Keratinocyte (primary cell): ENCODE results near the gene IFNG-AS1. TPM values are rescaled to one million over a fixed set of nuclear protein-coding genes. Genes with fewer than 3 reads are reported as not detected.

ENCODE experiments used
- DNase-seq: peaks from one replicate; pipeline ENCODE4 v3.0.0-alpha.2; 2011; ENCODE audit warnings: low read depth, missing footprints, low spot score
- FAIRE-seq: peaks from 2 replicates; lab custom pipeline; 2011; peaks lifted over from hg19 to GRCh38; lab: Jason Lieb, UNC
- H2AFZ ChIP-seq: 2 replicates; pipeline ENCODE4 v1.6.0; 2012; ENCODE audit warnings: low read length, control low read depth, inconsistent platforms; ENCODE audit not compliant: control insufficient read depth
- H3K27ac ChIP-seq: 2 replicates; pipeline ENCODE4 v1.5.1; 2011; ENCODE audit warnings: low read length; ENCODE audit not compliant: control insufficient read depth, insufficient read depth
- H3K27me3 ChIP-seq: 3 replicates; pipeline ENCODE4 v1.6.0; 2011; ENCODE audit warnings: low read length; ENCODE audit not compliant: control insufficient read depth, insufficient read depth; ENCODE audit errors: extremely low read depth
- H3K36me3 ChIP-seq, 2 experiments: 2 replicates in 1 of 2; 3 replicates in 1 of 2; pipeline ENCODE4 v1.5.1; 2011; ENCODE audit warnings: low read length in 2 of 2, mild to moderate bottlenecking in 1 of 2; ENCODE audit not compliant: control insufficient read depth in 2 of 2, insufficient read depth in 2 of 2; ENCODE audit errors: extremely low read depth in 1 of 2
- H3K4me1 ChIP-seq: 3 replicates; pipeline ENCODE4 v1.5.1; 2011; ENCODE audit warnings: low read length; ENCODE audit not compliant: control insufficient read depth, insufficient read depth; ENCODE audit errors: extremely low read depth
- H3K4me2 ChIP-seq: 3 replicates; pipeline ENCODE4 v1.6.0; 2011; ENCODE audit warnings: low read depth, low read length; ENCODE audit not compliant: control insufficient read depth, insufficient read depth; ENCODE audit errors: extremely low read depth
- H3K4me3 ChIP-seq, 3 experiments: fragments of 200-600 bp in 1 of 3; sonication (generic) in 1 of 3; 2 replicates in 2 of 3; 3 replicates in 1 of 3; pipeline ENCODE4 v1.5.1; 2011 to 2016; ENCODE audit warnings: low read length in 3 of 3, mild to moderate bottlenecking in 3 of 3, control low read depth in 2 of 3, inconsistent platforms in 1 of 3, low read depth in 1 of 3, mixed read lengths in 1 of 3, mixed run types in 1 of 3, moderate library complexity in 1 of 3; ENCODE audit not compliant: control insufficient read depth in 2 of 3, insufficient read depth in 2 of 3; ENCODE audit errors: extremely low read depth in 1 of 3
- H3K79me2 ChIP-seq: 2 replicates; pipeline ENCODE4 v1.6.0; 2012; ENCODE audit warnings: low read length; ENCODE audit not compliant: control insufficient read depth, insufficient read depth
- H3K9ac ChIP-seq: 3 replicates; pipeline ENCODE4 v1.6.0; 2011; ENCODE audit warnings: low read length; ENCODE audit not compliant: control insufficient read depth, insufficient read depth; ENCODE audit errors: extremely low read depth
- H3K9me1 ChIP-seq: 3 replicates; pipeline ENCODE4 v1.6.0; 2011; ENCODE audit warnings: low read length; ENCODE audit not compliant: control insufficient read depth, insufficient read depth; ENCODE audit errors: extremely low read depth
- H3K9me3 ChIP-seq: 2 replicates; pipeline ENCODE4 v1.5.1; 2012; ENCODE audit warnings: low read depth, low read length; ENCODE audit not compliant: control insufficient read depth
- H4K20me1 ChIP-seq: 3 replicates; pipeline ENCODE4 v1.6.0; 2011; ENCODE audit warnings: low read length; ENCODE audit not compliant: control insufficient read depth, insufficient read depth; ENCODE audit errors: extremely low read depth
- CTCF ChIP-seq, 3 experiments: IDR thresholded peaks in 1 of 3; conservative IDR thresholded peaks in 1 of 3; optimal IDR thresholded peaks in 1 of 3; 2 replicates in 2 of 3; 3 replicates in 1 of 3; pipeline versions ENCODE3 to v1.5.1; 2011; ENCODE audit warnings: low read length in 3 of 3, mild to moderate bottlenecking in 3 of 3, moderate library complexity in 2 of 3, control low read depth in 1 of 3, inconsistent platforms in 1 of 3; ENCODE audit not compliant: insufficient read depth in 2 of 3; ENCODE audit errors: extremely low read depth in 1 of 3
- EZH2 ChIP-seq: IDR thresholded peaks from one replicate; pipeline ENCODE4 v1.6.1; 2012; ENCODE audit warnings: inconsistent platforms, mild to moderate bottlenecking, low read length, moderate library complexity
- dilution Hi-C: fragments of 300-500 bp; cut with MboI; formaldehyde crosslinking; loops from one replicate; pipeline ENCODE4 v1.7.0; 2020; ENCODE audit warnings: low sequenced_read_pairs; ENCODE audit not compliant: extremely low pct_ligation_motif_present
- polyA plus RNA-seq, 5 experiments: library from polyadenylated mRNA; depleted of rRNA in 3 of 5; stranded (reverse) in 3 of 5; stranded (forward) in 1 of 5; unstranded in 1 of 5; fragments of >200 nt; gene quantifications; 1 replicate in 1 of 5; 2 replicates in 3 of 5; 3 replicates in 1 of 5; pipeline versions ENCODE4 v1.2.1 to v1.2.3, GENCODE V29; 2011 to 2012; ENCODE audit warnings: missing spikeins in 2 of 5, low read depth in 1 of 5, low replicate concordance in 1 of 5

IFNG-AS1 gene
- polyA plus RNA-seq, 1 donor (not counting 4 experiments of a cell fraction or from before 2014, with no cell fraction given): not detected

DNA sequence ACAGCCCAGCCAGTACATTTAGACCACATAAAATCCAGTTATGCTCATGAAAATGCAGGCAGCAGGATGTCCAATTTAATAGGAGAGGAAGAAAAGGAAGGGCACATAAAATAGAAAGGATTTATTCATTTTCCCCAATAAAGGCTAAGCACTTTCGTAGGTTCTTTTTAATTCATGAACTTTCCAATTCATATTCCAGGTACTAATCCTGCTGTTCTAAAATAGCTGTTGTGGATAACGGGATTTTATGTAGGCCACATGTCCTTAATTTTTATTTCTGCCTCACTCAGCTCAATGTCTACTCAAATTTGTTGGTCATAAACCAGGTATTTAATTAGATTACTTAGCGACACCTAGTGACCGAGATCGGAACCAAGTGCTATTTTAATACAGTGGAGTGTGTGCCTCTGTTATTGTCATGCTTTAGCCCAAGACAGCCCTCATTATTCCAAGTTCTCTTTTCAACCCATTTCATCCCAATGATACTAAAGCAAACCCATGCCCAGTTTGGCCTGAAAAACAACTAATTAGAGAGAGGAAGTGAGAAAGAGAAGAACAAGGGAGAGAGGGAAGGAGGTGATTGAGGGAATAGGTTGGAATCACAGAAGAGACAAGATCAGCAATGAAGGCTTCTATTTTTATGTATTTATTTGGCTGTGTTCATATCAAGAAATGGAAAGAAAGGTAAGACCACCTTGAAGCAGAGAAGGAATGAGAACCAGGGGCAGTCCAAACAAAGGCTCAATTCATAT is 45.9 kb upstream of the IFNG-AS1 start:
- DNase-seq (no peak), FAIRE-seq (peak; percentile 91)
- no peak overlapping the region for H3K4me2 ChIP-seq
- TF ChIP-seq EZH2 (no peak), CTCF (optimal IDR thresholded peaks at IDR 0.05 in 1 of 3, IDR thresholded peaks at IDR 0.05 in 1 of 3, conservative IDR thresholded peaks at IDR 0.05 in 1 of 3; ENCODE audit: extremely low read depth in 1 of 3, insufficient read depth in 2 of 3, low read length in 3 of 3) (peak; percentile 55 to 66 (median 56))
- no peak overlapping the region for H3K27ac ChIP-seq
- no peaks in the 10 kb centered on the region for H3K36me3 ChIP-seq
- H2AFZ ChIP-seq: peak overlapping the region; percentile 51
- H3K4me1 ChIP-seq: peaks cover 4% of the 10 kb centered on the region
- H4K20me1 ChIP-seq: no peaks in the 10 kb centered on the region
- H3K79me2 ChIP-seq: no peaks in the 10 kb centered on the region
- no peak overlapping the region for H3K9ac ChIP-seq
- no peaks in the 10 kb centered on the region for H3K27me3 ChIP-seq
- no peaks in the 10 kb centered on the region for H3K9me3 ChIP-seq
- dilution Hi-C loops: no loop called here
- H3K4me3 ChIP-seq: no peak overlapping the region
- no peaks in the 10 kb centered on the region for H3K9me1 ChIP-seq

DNA sequence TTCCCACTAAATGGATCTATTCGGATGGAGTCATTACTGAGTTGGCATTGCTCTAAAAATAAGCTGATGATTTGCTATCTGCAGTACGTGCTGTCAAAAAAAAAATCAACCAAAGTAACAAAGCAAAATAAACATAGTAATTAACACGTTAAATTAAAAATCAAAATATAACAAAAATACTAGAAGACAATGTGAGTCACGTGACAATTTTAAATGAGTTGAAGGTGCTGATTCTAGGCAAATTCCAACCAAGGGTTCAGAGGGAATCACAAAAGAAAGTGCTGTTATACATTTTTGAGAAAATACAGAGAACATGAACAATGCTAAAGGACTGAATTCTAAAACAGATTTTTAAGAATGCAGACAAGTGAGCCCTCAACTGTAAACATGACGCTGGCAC is 45.2 kb upstream of the IFNG-AS1 start:
- Histone ChIP-seq H3K4me3 (no peak overlapping the region), H3K9me1 (no peaks in the 10 kb centered on the region), H4K20me1 (no peaks in the 10 kb centered on the region), H3K4me1 (peaks cover 4% of the 10 kb centered on the region), H2AFZ (no peak overlapping the region), H3K36me3 (no peaks in the 10 kb centered on the region), H3K27ac (no peak overlapping the region), H3K79me2 (no peaks in the 10 kb centered on the region), H3K4me2 (no peak overlapping the region), H3K27me3 (no peaks in the 10 kb centered on the region), H3K9me3 (no peaks in the 10 kb centered on the region), H3K9ac (no peak overlapping the region)
- FAIRE-seq: no peak
- DNase-seq: no peak
- dilution Hi-C loops: no loop called here
- TF ChIP-seq CTCF (optimal IDR thresholded peaks at IDR 0.05 in 1 of 3, IDR thresholded peaks at IDR 0.05 in 1 of 3, conservative IDR thresholded peaks at IDR 0.05 in 1 of 3; ENCODE audit: extremely low read depth in 1 of 3, insufficient read depth in 2 of 3, low read length in 3 of 3) (no peak), EZH2 (no peak)
